ENCODE results near the gene CHPT1.

CHPT1 gene

GRCh38 chr12:101772012-101772775, 74.8 kb downstream of the CHPT1 start:
- DNase-seq (ENCODE audit: low read depth): peak; percentile 86

GRCh38 chr12:101773650-101774162, 76.3 kb downstream of the CHPT1 start:
- no peak for TF ChIP-seq POLR2A (IDR thresholded peaks at IDR 0.05; ENCODE audit: extremely low read depth, insufficient read length)
- TF ChIP-seq MAX (IDR thresholded peaks at IDR 0.05; ENCODE audit: low read depth, low read length): no peak
- peak; percentile 92 for TF ChIP-seq CTCF (IDR thresholded peaks at IDR 0.05; ENCODE audit: low read depth, low read length)
- TF ChIP-seq MYC (IDR thresholded peaks at IDR 0.05; ENCODE audit: low read depth, low read length): no peak
- H3K4me3 ChIP-seq (ENCODE audit: low read depth, low read length): no peak overlapping the region
- peak; percentile 88 for DNase-seq (ENCODE audit: low read depth)

More at GRCh38 chr12:101772012-101772775, 74.8 kb downstream of the CHPT1 start:
- H3K4me3 ChIP-seq (ENCODE audit: low read depth, low read length): peak overlapping the region; percentile 7
- no peak for TF ChIP-seq CTCF (IDR thresholded peaks at IDR 0.05; ENCODE audit: low read depth, low read length)
- 0 out of 2 replicates have a peak, but pooled peaks have one; percentile 6 for TF ChIP-seq MAX (IDR thresholded peaks at IDR 0.05; ENCODE audit: low read depth, low read length)

GRCh38 chr12:101775816-101776215, 78.4 kb downstream of the CHPT1 start:
- no peak overlapping the region for H3K4me3 ChIP-seq (ENCODE audit: low read depth, low read length)
- TF ChIP-seq CTCF (IDR thresholded peaks at IDR 0.05; ENCODE audit: low read depth, low read length): no peak
- peak; percentile 25 for DNase-seq (ENCODE audit: low read depth)

- no peak overlapping the region for H3K4me3 ChIP-seq (ENCODE audit: low read depth, low read length)
- peak; percentile 29 for DNase-seq (ENCODE audit: low read depth)
- no peak for TF ChIP-seq MYC (IDR thresholded peaks at IDR 0.05; ENCODE audit: low read depth, low read length)
- no peak for TF ChIP-seq MAX (IDR thresholded peaks at IDR 0.05; ENCODE audit: low read depth, low read length)
- no peak for TF ChIP-seq POLR2A (IDR thresholded peaks at IDR 0.05; ENCODE audit: extremely low read depth, insufficient read length)
- no peak for TF ChIP-seq CTCF (IDR thresholded peaks at IDR 0.05; ENCODE audit: low read depth, low read length)
These were observed 80.0 kb downstream of the CHPT1 start for GRCh38 chr12:101777485-101777884.

GRCh38 chr12:101777978-101778377, 80.5 kb downstream of the CHPT1 start:
- no peak for DNase-seq (ENCODE audit: low read depth)
- TF ChIP-seq CTCF (IDR thresholded peaks at IDR 0.05; ENCODE audit: low read depth, low read length): no peak
- TF ChIP-seq POLR2A (IDR thresholded peaks at IDR 0.05; ENCODE audit: extremely low read depth, insufficient read length): no peak
- no peak for TF ChIP-seq MAX (IDR thresholded peaks at IDR 0.05; ENCODE audit: low read depth, low read length)
- TF ChIP-seq MYC (IDR thresholded peaks at IDR 0.05; ENCODE audit: low read depth, low read length): no peak
- no peak overlapping the region for H3K4me3 ChIP-seq (ENCODE audit: low read depth, low read length)

Data from NB4 (cell line).